GM12878 (cell line): ENCODE measurements around the gene PLEKHM3. TPM values are rescaled to one million over a fixed set of nuclear protein-coding genes. Genes with fewer than 3 reads are reported as not detected.

ENCODE experiments used
- ATAC-seq: fragments of 200-7000 bp; cut with Tn5 transposase; 3 replicates; pipeline ENCODE4 v1.9.1; 2020; ENCODE audit warnings: mild to moderate bottlenecking, moderate library complexity
- BruUV-seq: library from RNA; stranded (reverse); fragments of 400-500 nt; replicated peaks from 2 replicates; lab custom pipeline; 2021; lab: Mats Ljungman, UMichigan
- CTCF ChIA-PET: fragments of 300-600 bp; sonication (Branson Sonifier 250); formaldehyde crosslinking; extraction: SDS; loops from one replicate; lab custom pipeline; 2021; ENCODE audit warnings: inconsistent platforms; lab: Yijun Ruan, JAX
- POLR2A ChIA-PET: fragments of 350-600 bp; formaldehyde crosslinking; extraction: SDS; loops from one replicate; lab custom pipeline; 2021; ENCODE audit warnings: inconsistent platforms; lab: Charles Lee
- RAD21 ChIA-PET: fragments of 300-600 bp; sonication (Branson Sonifier 250); formaldehyde crosslinking; loops from one replicate; lab custom pipeline; 2023; ENCODE audit warnings: antibody characterized with exemption; ENCODE audit not compliant: unreplicated experiment; lab: Charles Lee
- SMC1A ChIA-PET: fragments of 300-600 bp; sonication (Branson Sonifier 250); formaldehyde crosslinking; loops from one replicate; lab custom pipeline; 2023; ENCODE audit not compliant: unreplicated experiment, uncharacterized antibody; lab: Charles Lee
- DNase-seq: peaks from one replicate; pipeline ENCODE4 v3.0.0-alpha.2; 2011; ENCODE audit warnings: low read depth, low spot score
- FAIRE-seq: peaks from 3 replicates; lab custom pipeline; 2011; peaks lifted over from hg19 to GRCh38; lab: Jason Lieb, UNC
- H2AFZ ChIP-seq: 2 replicates; pipeline ENCODE4 v1.6.0; 2011; ENCODE audit warnings: low read depth, low read length, control low read depth; ENCODE audit not compliant: control insufficient read depth
- H3K27ac ChIP-seq: 2 replicates; pipeline ENCODE4 v1.5.1; 2011; ENCODE audit warnings: control low read depth; ENCODE audit not compliant: control insufficient read depth, insufficient read depth
- H3K27me3 ChIP-seq, 2 experiments: replicated peaks in 1 of 2; 2 replicates each; pipeline versions ENCODE4 v1.6.0 to v1.6.1; 2011; ENCODE audit warnings: low read length in 1 of 2; ENCODE audit not compliant: control insufficient read depth in 2 of 2, insufficient read depth in 2 of 2
- H3K36me3 ChIP-seq, 2 experiments: 2 replicates each; pipeline ENCODE4 v1.5.1; 2011; ENCODE audit warnings: low read length in 1 of 2; ENCODE audit not compliant: control insufficient read depth in 2 of 2, insufficient read depth in 2 of 2
- H3K4me1 ChIP-seq: 2 replicates; pipeline ENCODE4 v1.6.1; 2011; ENCODE audit warnings: mild to moderate bottlenecking, low read length, moderate library complexity, mixed read lengths; ENCODE audit not compliant: control insufficient read depth, insufficient read depth
- H3K4me2 ChIP-seq: 2 replicates; pipeline ENCODE4 v1.6.0; 2011; ENCODE audit warnings: control low read depth; ENCODE audit not compliant: control insufficient read depth, insufficient read depth
- H3K4me3 ChIP-seq: fragments of 200-600 bp; sonication (generic); 2 replicates; pipeline ENCODE4 v1.5.1; 2016
- H3K79me2 ChIP-seq: 2 replicates; pipeline ENCODE4 v1.6.0; 2011; ENCODE audit warnings: low read length; ENCODE audit not compliant: control insufficient read depth, insufficient read depth
- H3K9ac ChIP-seq: 2 replicates; pipeline ENCODE4 v1.8.0; 2011; ENCODE audit warnings: low read length, control low read depth, mixed read lengths; ENCODE audit not compliant: control insufficient read depth, insufficient read depth
- H3K9me3 ChIP-seq: replicated peaks from 3 replicates; pipeline ENCODE4 v1.5.1; 2011; ENCODE audit warnings: mild to moderate bottlenecking, low read length; ENCODE audit not compliant: control insufficient read depth, insufficient read depth
- H4K20me1 ChIP-seq: 2 replicates; pipeline ENCODE4 v1.6.0; 2011; ENCODE audit not compliant: control insufficient read depth, insufficient read depth
- CBFB ChIP-seq: IDR thresholded peaks from 2 replicates; pipeline ENCODE4 v1.6.1; 2016; ENCODE audit warnings: antibody characterized with exemption, low read depth
- CBX3 ChIP-seq: fragments of 200-600 bp; sonication (generic); IDR thresholded peaks from 2 replicates; pipeline ENCODE4 v1.6.1; 2016; ENCODE audit warnings: low read depth, borderline replicate concordance
- CEBPB ChIP-seq, 2 experiments: fragments of 150-350 bp in 1 of 2; IDR thresholded peaks; 2 replicates each; pipeline ENCODE4 v1.6.1; 2012 to 2014; ENCODE audit warnings: low read depth in 2 of 2, low read length in 2 of 2, borderline replicate concordance in 1 of 2, inconsistent platforms in 1 of 2
- GABPA ChIP-seq: IDR thresholded peaks from 2 replicates; pipeline ENCODE4 v1.6.1; 2014; ENCODE audit warnings: antibody characterized with exemption, low read depth, mild to moderate bottlenecking, inconsistent platforms
- KDM1A ChIP-seq: fragments of 200-600 bp; sonication (generic); IDR thresholded peaks from 2 replicates; pipeline ENCODE4 v1.6.1; 2016; ENCODE audit warnings: borderline replicate concordance
- MEF2A ChIP-seq: IDR thresholded peaks from 2 replicates; pipeline ENCODE4 v1.6.1; 2011; ENCODE audit warnings: low read depth, mild to moderate bottlenecking, low read length, moderate library complexity; ENCODE audit not compliant: insufficient read depth
- MYB ChIP-seq: fragments of 150-350 bp; IDR thresholded peaks from 2 replicates; pipeline ENCODE4 v1.6.1; 2014; ENCODE audit warnings: mild to moderate bottlenecking, low read depth, low read length, borderline replicate concordance
- PAX8 ChIP-seq: fragments of 450-650 bp; IDR thresholded peaks from 2 replicates; pipeline ENCODE4 v1.6.1; 2017; ENCODE audit warnings: mild to moderate bottlenecking, moderate library complexity
- RAD51 ChIP-seq: fragments of 450-650 bp; IDR thresholded peaks from 2 replicates; pipeline ENCODE4 v1.6.1; 2016; ENCODE audit warnings: moderate library complexity, mild to moderate bottlenecking, inconsistent platforms
- RUNX3 ChIP-seq: IDR thresholded peaks from 2 replicates; pipeline ENCODE4 v1.6.1; 2012; ENCODE audit warnings: low read length, inconsistent platforms
- TAF1 ChIP-seq: IDR thresholded peaks from 2 replicates; pipeline ENCODE4 v1.6.1; 2011; ENCODE audit warnings: mild to moderate bottlenecking, low read depth, low read length, borderline replicate concordance
- YY1 ChIP-seq: IDR thresholded peaks from 2 replicates; pipeline ENCODE4 v1.6.1; 2011; ENCODE audit warnings: low read depth, mild to moderate bottlenecking, low read length
- WGBS: methylation state at CpG from one replicate; pipeline ENCODE4 v1.1.6; 2016; ENCODE audit warnings: low lambda C conversion rate; ENCODE audit not compliant: insufficient replicate concordance, insufficient coverage; ENCODE audit errors: missing lambda C conversion rate; 5-methylcytosine and 5-hydroxymethylcytosine counted together
- in situ Hi-C: fragments of 300-500 bp; cut with MboI; formaldehyde crosslinking; loops from 9 replicates; pipeline ENCODE4 v1.14.3; 2018; ENCODE audit warnings: mixed read lengths
- intact Hi-C: fragments of 100-400 bp; cut with micrococcal nuclease; formaldehyde crosslinking; loops from one replicate; pipeline ENCODE4 v1.14.2; 2022; ENCODE audit not compliant: unreplicated experiment
- polyA plus RNA-seq, 11 experiments: library from polyadenylated mRNA; depleted of rRNA in 4 of 11; unstranded in 6 of 11; stranded (reverse) in 5 of 11; fragments of >200 nt; fragmentation: Nextera tagmentation in 4 of 11; fragmentation: Illumina TruSeq in 1 of 11; extraction: Ambion mirVana in 4 of 11; extraction: Trizol in 1 of 11; gene quantifications; 1 replicate in 1 of 11; 2 replicates in 10 of 11; pipeline versions ENCODE4 v1.2.1 to v1.2.3, GENCODE V29; 2011 to 2016; ENCODE audit warnings: inconsistent platforms in 2 of 11, missing spikeins in 2 of 11, low read depth in 1 of 11
- total RNA-seq, 4 experiments: library from RNA; depleted of rRNA in 3 of 4; stranded (reverse); fragments of >200 nt in 3 of 4; fragmentation: Illumina TruSeq in 1 of 4; extraction: Trizol in 1 of 4; gene quantifications; 2 replicates each; pipeline versions ENCODE4 v1.2.1 to v1.2.3, GENCODE V29; 2013 to 2021
- TF ChIP-seq, protein P1 (sequence below): IDR thresholded peaks from 2 replicates; pipeline ENCODE4 v1.6.1; 2011; ENCODE audit warnings: low read depth, mild to moderate bottlenecking, low read length, moderate library complexity, borderline replicate concordance; ENCODE audit errors: extremely low read depth
- TF ChIP-seq, protein P2 (sequence below): IDR thresholded peaks from 2 replicates; pipeline ENCODE4 v1.6.1; 2012; ENCODE audit warnings: mild to moderate bottlenecking, low read depth, low read length
- TF ChIP-seq, protein P3 (sequence below): fragments of 450-650 bp; IDR thresholded peaks from 2 replicates; pipeline ENCODE4 v1.6.1; 2017; ENCODE audit warnings: mild to moderate bottlenecking, low read depth, inconsistent platforms; ENCODE audit not compliant: poor library complexity, severe bottlenecking

The PLEKHM3 gene
- total and polyA plus RNA-seq, 10 of the 15 experiments (the other 5 are each of a cell fraction or from before 2014, with no cell fraction given) = 1.4 to 5.6 (median 3.0) TPM

DNA sequence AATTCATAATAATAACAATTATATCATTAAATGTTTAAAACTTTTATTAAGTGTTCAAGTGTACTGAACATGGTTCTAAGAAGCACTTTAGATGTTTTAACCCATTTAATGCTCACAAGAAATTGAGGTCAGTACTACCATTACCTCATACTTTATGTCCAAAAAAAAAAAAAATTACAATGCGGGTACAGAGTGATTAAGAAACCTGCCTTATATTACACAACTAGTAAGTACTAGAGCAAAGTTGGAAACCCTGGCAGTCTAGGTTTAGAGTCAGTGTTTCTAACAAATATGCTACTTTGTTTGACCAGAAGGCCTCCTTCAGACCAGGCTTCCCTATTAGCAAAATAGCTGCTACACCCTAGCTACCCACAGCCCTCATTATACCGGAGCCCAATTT, 28.5 kb downstream of the PLEKHM3 start:
- TF ChIP-seq GABPA (no peak), MYB (no peak), CBX3 (no peak), TAF1 (no peak), PAX8 (no peak), RAD51 (no peak), CEBPB (IDR thresholded peaks at IDR 0.05; ENCODE audit: borderline replicate concordance in 1 of 2, low read depth in 2 of 2, low read length in 2 of 2) (no peak), MEF2A (no peak), RUNX3 (no peak), KDM1A (no peak), YY1 (no peak), CBFB (no peak)
- TF ChIP-seq, protein P1, sequence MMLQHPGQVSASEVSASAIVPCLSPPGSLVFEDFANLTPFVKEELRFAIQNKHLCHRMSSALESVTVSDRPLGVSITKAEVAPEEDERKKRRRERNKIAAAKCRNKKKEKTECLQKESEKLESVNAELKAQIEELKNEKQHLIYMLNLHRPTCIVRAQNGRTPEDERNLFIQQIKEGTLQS = no peak
- TF ChIP-seq, protein P2, sequence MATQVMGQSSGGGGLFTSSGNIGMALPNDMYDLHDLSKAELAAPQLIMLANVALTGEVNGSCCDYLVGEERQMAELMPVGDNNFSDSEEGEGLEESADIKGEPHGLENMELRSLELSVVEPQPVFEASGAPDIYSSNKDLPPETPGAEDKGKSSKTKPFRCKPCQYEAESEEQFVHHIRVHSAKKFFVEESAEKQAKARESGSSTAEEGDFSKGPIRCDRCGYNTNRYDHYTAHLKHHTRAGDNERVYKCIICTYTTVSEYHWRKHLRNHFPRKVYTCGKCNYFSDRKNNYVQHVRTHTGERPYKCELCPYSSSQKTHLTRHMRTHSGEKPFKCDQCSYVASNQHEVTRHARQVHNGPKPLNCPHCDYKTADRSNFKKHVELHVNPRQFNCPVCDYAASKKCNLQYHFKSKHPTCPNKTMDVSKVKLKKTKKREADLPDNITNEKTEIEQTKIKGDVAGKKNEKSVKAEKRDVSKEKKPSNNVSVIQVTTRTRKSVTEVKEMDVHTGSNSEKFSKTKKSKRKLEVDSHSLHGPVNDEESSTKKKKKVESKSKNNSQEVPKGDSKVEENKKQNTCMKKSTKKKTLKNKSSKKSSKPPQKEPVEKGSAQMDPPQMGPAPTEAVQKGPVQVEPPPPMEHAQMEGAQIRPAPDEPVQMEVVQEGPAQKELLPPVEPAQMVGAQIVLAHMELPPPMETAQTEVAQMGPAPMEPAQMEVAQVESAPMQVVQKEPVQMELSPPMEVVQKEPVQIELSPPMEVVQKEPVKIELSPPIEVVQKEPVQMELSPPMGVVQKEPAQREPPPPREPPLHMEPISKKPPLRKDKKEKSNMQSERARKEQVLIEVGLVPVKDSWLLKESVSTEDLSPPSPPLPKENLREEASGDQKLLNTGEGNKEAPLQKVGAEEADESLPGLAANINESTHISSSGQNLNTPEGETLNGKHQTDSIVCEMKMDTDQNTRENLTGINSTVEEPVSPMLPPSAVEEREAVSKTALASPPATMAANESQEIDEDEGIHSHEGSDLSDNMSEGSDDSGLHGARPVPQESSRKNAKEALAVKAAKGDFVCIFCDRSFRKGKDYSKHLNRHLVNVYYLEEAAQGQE = no peak
- TF ChIP-seq, protein P3, sequence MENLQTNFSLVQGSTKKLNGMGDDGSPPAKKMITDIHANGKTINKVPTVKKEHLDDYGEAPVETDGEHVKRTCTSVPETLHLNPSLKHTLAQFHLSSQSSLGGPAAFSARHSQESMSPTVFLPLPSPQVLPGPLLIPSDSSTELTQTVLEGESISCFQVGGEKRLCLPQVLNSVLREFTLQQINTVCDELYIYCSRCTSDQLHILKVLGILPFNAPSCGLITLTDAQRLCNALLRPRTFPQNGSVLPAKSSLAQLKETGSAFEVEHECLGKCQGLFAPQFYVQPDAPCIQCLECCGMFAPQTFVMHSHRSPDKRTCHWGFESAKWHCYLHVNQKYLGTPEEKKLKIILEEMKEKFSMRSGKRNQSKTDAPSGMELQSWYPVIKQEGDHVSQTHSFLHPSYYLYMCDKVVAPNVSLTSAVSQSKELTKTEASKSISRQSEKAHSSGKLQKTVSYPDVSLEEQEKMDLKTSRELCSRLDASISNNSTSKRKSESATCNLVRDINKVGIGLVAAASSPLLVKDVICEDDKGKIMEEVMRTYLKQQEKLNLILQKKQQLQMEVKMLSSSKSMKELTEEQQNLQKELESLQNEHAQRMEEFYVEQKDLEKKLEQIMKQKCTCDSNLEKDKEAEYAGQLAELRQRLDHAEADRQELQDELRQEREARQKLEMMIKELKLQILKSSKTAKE = no peak
- SMC1A ChIA-PET = interaction anchor here (0.6 to 1.6 kb wide), 3 partner anchors 9 to 28 kb away, joined by 3 to 6 read pairs (median 5); no protein-coding TSS in a partner anchor
- RAD21 ChIA-PET = interaction anchor here (1.7 kb wide), 1 partner anchor 371 kb away, joined by 4 read pairs; no protein-coding TSS in a partner anchor
- DNase-seq (no peak), FAIRE-seq (no peak), ATAC-seq (no peak)
- in situ Hi-C loops (no loop called here), intact Hi-C loops (no loop called here)
- BruUV-seq = no TSS peak
- H3K27me3 ChIP-seq = no peaks in the 10 kb centered on the region
- no peak overlapping the region for H3K27ac ChIP-seq
- H3K36me3 ChIP-seq = no peaks in the 10 kb centered on the region; a peak in 1 of 4 replicates
- H3K4me3 ChIP-seq = no peak overlapping the region
- H3K4me2 ChIP-seq = no peak overlapping the region
- no peaks in the 10 kb centered on the region for H4K20me1 ChIP-seq
- peaks cover 8% of the 10 kb centered on the region; the same call in 1 of the 2 replicates for H3K4me1 ChIP-seq
- POLR2A ChIA-PET = no interaction called here
- no peaks in the 10 kb centered on the region for H3K9me3 ChIP-seq
- WGBS = 69% methylated on average over 2 of the region's 2 CpGs
- CTCF ChIA-PET = interaction anchor here (1.0 to 2.4 kb wide), 2 partner anchors 44 to 251 kb away, joined by 3 to 10 read pairs; no protein-coding TSS in a partner anchor
- no peak overlapping the region for H2AFZ ChIP-seq
- no peaks in the 10 kb centered on the region for H3K79me2 ChIP-seq
- no peak overlapping the region for H3K9ac ChIP-seq
